Measurements from ENCODE around the gene ZEB1. TPM values are rescaled to one million over a fixed set of nuclear protein-coding genes. Genes with fewer than 3 reads are reported as not detected.
A peak's percentile ranks its signal among the peaks of the same experiment; 100 is the strongest.

Gene ZEB1
- total and polyA plus RNA-seq, 2 experiments from 2014 or later: 19.1 to 37.3 TPM

DNA sequence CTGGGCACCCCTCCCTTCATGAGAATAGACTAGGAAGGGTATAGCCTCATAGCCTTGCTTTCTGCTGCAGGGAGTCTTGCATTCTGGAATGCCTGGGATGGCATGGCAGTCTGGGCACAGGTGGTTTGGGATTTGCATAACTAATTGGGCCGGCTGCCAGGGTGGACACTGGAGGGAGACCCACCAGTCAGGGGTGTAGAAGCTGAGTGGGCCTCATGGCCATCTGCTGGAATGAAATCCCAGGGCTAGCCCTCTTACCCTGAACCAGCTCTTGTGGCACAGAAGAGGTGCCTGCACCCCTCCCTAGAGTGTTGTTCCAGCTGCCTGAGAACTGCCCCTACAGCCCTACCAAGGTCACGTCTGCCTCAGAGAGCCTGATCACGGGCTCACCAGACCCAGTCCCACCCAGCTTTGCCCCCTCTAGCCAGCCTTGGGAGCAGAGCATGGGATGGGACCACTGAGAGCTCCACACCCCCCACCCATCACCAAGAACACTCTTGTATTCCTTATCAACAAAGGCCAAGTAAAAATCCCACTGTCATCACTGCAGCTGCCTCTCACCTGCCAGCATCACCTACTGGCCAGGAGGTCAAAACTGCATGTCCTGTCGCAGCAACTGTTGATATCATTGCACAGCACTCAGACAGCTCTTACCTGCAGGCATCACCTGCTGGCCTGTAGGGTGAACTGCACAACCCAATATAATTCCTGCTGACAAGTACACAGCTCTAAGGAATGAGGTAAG, 148.9 kb downstream of the ZEB1 start:
- Histone ChIP-seq H3K4me1 (ENCODE audit: low read depth) (no peaks in the 10 kb centered on the region), H3K27me3 (no peaks in the 10 kb centered on the region), H3K9me3 (ENCODE audit: low read depth) (no peaks in the 10 kb centered on the region), H3K36me3 (peaks cover 9% of the 10 kb centered on the region), H3K4me3 (no peak overlapping the region), H3K27ac (no peak overlapping the region)
- TF ChIP-seq, protein P1, sequence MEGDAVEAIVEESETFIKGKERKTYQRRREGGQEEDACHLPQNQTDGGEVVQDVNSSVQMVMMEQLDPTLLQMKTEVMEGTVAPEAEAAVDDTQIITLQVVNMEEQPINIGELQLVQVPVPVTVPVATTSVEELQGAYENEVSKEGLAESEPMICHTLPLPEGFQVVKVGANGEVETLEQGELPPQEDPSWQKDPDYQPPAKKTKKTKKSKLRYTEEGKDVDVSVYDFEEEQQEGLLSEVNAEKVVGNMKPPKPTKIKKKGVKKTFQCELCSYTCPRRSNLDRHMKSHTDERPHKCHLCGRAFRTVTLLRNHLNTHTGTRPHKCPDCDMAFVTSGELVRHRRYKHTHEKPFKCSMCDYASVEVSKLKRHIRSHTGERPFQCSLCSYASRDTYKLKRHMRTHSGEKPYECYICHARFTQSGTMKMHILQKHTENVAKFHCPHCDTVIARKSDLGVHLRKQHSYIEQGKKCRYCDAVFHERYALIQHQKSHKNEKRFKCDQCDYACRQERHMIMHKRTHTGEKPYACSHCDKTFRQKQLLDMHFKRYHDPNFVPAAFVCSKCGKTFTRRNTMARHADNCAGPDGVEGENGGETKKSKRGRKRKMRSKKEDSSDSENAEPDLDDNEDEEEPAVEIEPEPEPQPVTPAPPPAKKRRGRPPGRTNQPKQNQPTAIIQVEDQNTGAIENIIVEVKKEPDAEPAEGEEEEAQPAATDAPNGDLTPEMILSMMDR (IDR thresholded peaks at IDR 0.05; ENCODE audit: low read depth, low read length): peak; percentile 33
- no peak for DNase-seq (ENCODE audit: low read depth in 1 of 2, low spot score in 1 of 2)

DNA sequence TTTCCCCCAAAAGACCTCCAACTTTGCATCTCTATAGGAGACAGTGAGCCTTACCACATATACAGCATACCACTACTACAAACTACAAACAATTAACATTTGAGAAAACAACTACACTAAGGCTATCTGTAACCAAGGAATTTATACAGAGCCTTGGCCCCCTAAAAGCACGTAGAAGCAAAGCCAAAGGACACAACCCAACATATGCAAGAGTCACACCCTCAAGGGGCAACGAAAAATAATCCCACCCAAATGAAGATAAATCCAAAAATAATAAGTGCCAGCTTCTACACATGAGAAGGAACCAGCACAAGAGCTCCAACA, 149.5 kb downstream of the ZEB1 start:
- TF ChIP-seq, protein P1 (IDR thresholded peaks at IDR 0.05; ENCODE audit: low read depth, low read length): no peak
- no peak overlapping the region for H3K4me3 ChIP-seq
- DNase-seq (ENCODE audit: low read depth in 1 of 2, low spot score in 1 of 2): no peak

DNA sequence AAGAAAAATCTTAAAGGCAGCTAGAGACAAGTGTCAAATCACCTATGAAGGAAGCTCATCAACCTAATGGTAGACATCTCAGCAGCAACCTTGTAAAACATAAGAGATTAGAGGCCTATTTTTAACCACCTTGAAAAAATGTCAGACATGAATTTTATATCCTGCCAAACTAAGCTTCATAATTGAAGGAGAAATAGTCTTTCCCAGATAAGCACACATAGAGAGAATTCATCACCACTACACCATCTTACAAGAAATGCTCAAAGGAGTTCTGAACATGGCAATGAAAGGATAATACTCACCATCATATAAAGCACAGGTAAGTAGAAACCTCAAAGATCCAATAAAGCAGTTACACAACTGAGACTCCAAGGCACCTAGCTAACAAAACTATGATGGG, 156.5 kb downstream of the ZEB1 start:
- no peak for DNase-seq (ENCODE audit: low read depth in 1 of 2, low spot score in 1 of 2)
- Histone ChIP-seq H3K4me3 (no peak overlapping the region), H3K27ac (no peak overlapping the region), H3K36me3 (no peaks in the 10 kb centered on the region), H3K4me1 (ENCODE audit: low read depth) (no peaks in the 10 kb centered on the region), H3K9me3 (ENCODE audit: low read depth) (no peaks in the 10 kb centered on the region), H3K27me3 (no peaks in the 10 kb centered on the region)
- TF ChIP-seq, protein P1 (IDR thresholded peaks at IDR 0.05; ENCODE audit: low read depth, low read length): no peak

More for the DNA sequence above, 149.5 kb downstream of the ZEB1 start:
- H3K27ac ChIP-seq: no peak overlapping the region
- no peaks in the 10 kb centered on the region for H3K27me3 ChIP-seq
- no peaks in the 10 kb centered on the region for H3K9me3 ChIP-seq (ENCODE audit: low read depth)
- no peaks in the 10 kb centered on the region for H3K4me1 ChIP-seq (ENCODE audit: low read depth)
- H3K36me3 ChIP-seq: peaks cover 9% of the 10 kb centered on the region

DNA sequence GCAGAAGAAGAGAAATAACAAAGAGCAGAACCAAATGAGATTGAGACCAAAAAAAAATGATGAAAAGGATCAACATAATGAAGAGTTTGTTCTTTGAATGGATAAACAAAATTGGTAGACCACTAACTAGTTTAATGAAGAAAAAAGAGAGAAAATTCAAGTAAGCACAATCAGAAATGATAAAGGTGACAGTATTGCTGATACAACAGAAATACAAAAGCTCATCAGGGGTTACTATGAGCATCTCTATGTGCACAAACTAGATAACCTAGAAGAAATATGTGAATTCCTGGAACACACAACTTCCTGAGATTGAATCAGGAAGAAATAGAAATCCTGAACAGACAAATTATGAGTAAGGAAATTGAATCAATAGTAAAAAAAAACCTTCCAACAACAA, 157.1 kb downstream of the ZEB1 start:
- H3K27me3 ChIP-seq: no peaks in the 10 kb centered on the region
- no peak for DNase-seq (ENCODE audit: low read depth in 1 of 2, low spot score in 1 of 2)
- H3K27ac ChIP-seq: no peak overlapping the region
- H3K4me3 ChIP-seq: no peak overlapping the region
- no peaks in the 10 kb centered on the region for H3K9me3 ChIP-seq (ENCODE audit: low read depth)
- TF ChIP-seq, protein P1 (IDR thresholded peaks at IDR 0.05; ENCODE audit: low read depth, low read length): no peak
- no peaks in the 10 kb centered on the region for H3K4me1 ChIP-seq (ENCODE audit: low read depth)
- H3K36me3 ChIP-seq: no peaks in the 10 kb centered on the region

DNA sequence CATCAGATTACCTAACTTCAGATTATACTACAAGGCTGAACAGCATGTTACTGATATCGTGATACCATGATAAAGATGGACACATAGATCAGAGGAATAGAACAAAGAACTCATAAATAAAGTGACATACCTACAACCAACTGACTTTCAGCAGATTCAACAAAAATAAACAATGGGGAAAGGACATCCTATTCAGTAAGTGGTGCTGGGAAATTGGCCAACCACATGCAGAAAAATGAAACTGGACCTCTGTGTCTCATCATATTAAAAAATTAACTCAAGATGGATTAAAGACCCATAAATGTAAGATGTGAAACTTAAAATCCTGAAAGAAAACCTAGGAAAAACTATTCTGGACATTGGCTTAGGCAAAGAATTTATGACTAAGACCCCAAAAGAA, 158.6 kb downstream of the ZEB1 start:
- no peak overlapping the region for H3K4me3 ChIP-seq
- H3K27ac ChIP-seq: no peak overlapping the region
- H3K9me3 ChIP-seq (ENCODE audit: low read depth): no peaks in the 10 kb centered on the region
- H3K4me1 ChIP-seq (ENCODE audit: low read depth): no peaks in the 10 kb centered on the region
- no peaks in the 10 kb centered on the region for H3K27me3 ChIP-seq
- no peak for DNase-seq (ENCODE audit: low read depth in 1 of 2, low spot score in 1 of 2)
- TF ChIP-seq, protein P1 (IDR thresholded peaks at IDR 0.05; ENCODE audit: low read depth, low read length): no peak
- no peaks in the 10 kb centered on the region for H3K36me3 ChIP-seq
